Cerebellar cortex (tissue), 1 donor: ENCODE measurements around the gene LZIC.
"Not testable (repeated sequence)": the region's sequence is repeated elsewhere in the genome, so short reads cannot be mapped to it uniquely, and the experiment has no call there.

ENCODE experiments used
- DNase-seq: peaks from one replicate; pipeline ENCODE4 v3.0.0-alpha.2; 2015; ENCODE audit warnings: low spot score

Gene LZIC

DNA sequence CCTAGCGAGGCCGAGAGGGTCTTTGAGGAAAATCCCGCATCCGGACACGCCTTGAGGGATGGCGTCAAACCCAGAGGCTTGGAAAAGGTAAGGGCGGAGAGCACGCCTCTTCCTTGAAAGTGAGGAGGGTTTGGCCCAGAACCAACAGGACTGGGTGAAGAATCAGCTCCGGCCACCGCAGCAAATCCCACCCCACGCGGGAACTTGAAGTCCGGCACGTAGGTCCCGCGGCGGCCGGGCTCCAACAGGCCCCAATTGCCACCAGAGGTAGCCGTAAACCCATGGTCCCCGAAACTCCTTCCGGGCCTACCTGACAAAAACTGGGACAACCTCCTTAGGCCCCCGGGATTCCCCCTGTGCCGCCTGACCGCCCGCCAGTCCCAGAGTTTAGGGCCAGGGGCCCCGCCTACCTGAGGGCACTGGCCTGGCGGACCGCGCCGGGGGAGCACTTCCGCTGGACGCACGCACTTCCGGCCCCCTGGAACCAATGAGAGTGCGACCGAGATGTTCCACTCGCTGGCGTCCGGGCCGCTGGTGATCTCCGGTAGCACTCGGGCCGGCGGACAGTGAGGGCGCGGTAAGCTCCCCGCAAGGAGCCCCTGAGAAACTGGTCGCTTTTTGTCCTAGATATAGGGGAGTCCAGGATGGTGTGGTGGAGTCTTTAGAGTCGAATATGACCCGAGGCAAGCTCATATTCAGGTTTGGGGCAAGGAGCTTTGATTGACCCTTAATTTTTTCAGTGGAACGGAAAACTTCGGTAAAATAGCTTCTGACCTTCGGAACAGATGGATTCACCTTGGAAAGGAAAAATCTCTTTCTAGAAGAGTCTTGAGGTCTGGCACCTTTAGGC lies at the start of gene LZIC, which contains the start of gene NMNAT1:
Gene LZIC, minus strand, starts transcription at position 453 of the 850 bp plus-strand sequence. CDS start 6,772 bp downstream, outside the sequence.
Gene NMNAT1, plus strand, starts transcription at position 537 of the 850 bp plus-strand sequence. CDS start 28,599 bp downstream, outside the sequence.
- DNase-seq = peak; percentile 93

DNA sequence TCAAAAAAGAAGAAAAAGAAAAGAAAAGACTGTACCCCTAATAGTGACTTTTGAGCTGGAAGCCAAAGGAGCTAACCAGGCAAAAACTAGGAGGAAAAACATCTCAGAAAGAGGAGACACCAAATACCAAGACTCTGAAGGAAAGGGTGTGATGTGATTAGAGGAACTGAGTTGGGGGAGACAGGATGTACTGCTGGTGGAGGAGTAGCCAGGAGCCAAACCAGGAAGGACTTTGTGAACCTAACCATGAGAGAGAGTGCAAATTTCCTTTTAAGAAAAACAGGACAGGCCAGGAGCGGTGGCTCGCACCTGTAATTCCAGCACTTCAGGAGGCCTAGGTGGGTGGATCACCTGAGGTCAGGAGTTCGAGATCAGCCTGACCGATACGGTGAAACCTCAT lies 49.7 kb upstream of the LZIC start:
- DNase-seq = no peak

DNA sequence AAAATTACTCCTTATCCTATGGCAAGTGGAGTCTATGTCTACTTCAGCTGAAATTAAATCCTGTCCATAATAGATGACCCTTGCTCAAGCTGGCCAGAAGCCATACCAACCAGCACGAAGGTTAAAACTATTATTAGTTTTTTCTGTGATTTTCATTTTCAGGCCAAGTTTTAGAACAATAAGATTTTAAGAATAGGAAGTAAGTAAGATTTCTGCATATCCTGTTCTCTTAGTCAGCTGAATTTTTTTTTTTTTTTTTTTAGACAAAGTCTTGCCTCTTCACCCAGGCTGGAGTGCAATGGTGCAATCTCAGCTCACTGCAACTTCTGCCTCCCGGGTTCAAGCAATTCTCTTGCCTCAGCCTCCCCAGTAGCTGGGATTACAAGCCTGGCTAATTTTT lies 47.8 kb upstream of the LZIC start:
- no peak for DNase-seq

DNA sequence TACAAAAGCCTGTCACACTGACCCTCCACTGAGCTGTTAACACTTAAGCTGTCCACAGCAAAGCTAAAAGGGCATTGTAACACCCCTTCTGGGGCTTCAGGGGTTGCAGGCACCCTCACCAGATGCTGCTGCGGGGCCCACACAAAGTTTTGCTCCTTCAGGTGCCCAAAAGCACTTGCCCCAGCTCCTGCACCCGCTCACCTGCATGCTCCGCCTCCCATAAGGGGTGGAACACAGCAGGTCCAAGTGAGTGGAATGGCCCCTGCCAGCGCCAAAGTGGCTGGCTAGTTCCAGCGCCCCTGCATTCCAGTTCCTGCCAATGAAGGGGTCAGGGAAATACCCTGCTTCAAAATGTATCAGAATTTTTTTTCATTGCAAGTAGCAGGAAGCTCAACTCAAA lies 46.6 kb upstream of the LZIC start:
- no peak for DNase-seq

DNA sequence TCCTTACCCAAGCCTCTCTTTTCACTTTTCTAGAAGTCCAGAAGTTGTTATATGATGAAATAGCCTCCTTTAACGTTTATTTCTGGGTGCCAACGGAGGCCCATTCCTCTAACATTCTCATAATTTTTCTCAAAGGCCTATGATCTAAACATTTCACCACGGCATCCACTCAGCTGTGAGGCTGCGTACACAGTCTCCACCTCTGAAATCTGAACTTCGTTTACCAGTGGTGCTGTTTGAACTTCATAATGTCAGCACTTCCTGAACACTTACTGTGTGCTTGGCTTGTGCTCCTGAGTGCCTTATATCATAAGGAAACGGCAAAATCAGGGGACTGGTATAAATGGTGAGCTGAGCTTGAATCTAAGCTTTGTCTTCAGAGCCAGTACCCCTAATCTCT lies 41.8 kb upstream of the LZIC start:
- DNase-seq = no peak

DNA sequence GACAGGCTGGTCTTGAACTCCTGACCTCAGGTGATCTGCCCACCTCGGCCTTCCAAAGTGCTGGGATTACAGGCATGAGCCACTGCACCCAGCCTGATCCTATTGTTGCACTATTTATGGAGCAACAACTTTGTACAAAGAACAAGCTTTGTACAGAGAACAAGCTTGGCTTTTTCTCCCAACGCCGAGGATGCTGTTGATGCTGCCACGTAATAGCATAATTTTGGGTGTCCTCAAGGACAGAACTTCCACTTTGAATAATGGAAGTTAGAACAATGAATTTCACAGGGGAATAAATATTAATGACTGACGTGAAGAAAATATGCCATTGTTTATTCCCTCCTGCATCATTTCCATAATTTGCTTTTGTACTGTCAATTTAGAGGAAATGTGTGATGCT lies 41.1 kb upstream of the LZIC start:
- DNase-seq = no peak

DNA sequence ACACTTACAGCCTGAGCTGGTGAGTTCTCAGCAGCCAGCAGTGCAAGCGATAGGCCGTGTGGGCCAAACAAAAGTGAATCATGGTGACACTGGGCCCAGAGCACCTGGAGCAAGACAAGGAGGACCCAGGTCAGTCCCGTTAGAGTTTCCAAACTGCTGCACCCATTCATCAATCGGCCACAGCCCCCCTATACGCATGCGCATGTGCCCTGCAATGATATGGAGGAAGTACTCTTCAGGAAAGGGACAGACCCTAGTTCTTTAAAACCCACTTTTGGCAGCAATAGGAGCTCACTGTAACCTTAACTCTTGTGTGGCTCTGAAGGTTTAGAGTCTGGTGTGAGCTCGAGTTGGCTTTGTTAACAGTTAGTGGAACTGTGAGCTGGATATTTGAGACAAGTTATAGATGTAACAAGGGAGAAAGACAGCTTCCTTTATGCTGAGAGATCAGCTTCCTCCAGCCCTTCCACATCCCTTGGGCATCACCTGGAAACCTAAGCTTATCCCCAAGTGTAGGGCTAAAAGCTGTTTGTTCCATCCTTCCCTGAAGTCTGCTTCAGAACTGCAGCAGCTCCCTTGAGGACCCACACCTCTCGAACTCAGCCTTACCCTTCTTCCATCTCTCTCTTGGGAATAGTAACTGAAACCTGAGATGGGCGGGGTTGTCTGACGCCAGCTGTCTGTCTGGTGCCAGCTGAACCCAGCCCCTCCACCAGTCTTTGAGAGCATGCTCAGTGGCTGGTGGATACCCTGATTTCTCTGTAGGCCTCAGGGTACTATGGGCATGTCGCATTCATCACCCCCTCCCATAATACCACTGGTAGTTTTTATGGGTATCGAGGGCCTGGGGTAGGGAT lies 17.7 kb upstream of the LZIC start:
- peak; percentile 31 for DNase-seq

DNA sequence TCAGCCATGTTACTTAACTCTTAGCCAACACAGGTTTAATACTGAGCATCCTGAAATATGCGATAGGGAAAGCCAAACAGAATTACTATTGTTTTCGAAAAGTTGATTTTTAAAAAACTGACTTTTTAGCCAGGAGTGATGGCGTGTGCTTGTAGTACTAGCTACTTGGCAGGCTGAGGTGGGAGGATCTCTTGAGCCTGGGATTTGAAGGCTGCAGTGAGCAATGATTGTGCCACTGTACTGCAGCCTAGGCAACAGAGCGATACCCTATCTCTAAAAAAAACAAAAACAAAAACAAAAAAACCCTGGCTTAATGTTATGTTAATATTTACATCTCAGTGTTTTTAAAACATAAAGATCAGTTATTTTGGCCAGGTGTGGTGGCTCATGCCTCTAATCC lies 16.8 kb upstream of the LZIC start:
- no peak for DNase-seq

DNA sequence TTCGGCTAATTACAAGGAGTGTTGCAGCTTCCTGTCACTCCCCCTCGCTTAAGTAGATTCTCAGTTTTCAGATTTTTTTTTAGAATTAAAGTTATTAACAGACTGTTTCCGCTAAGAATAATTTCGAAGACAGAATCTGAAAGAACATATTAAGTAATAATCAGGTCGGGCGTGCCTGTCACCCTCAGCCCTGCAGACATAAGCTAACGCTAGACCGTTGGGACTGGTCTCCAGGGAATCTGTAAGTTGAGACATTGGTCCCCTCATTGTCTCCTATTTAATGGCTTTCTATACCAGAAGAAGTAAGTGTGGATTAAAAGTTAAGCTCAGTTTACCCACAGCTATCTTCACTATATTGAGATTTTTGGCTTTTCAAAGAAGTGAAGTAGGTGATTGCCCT lies 14.5 kb upstream of the LZIC start:
- no peak for DNase-seq

DNA sequence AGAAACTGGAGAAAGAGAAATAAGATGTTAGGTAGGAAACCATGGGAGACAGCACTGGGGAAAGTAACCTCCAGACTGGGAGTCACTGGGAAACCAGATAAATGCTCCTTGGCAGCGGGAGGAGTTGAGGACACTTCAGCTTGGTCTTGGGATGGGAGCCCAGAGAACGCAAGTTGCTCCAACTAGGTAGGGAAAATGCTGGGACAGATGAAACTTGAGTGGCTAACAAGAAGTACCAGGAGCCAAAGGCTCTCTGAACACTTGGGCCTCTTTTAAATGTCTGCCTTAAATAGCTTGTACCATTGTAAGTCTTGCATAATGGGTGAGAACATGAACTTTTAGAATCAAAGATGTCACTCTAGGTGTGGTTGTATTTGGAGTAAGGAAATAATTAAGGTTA lies 3.1 kb upstream of the LZIC start:
- DNase-seq = no peak

DNA sequence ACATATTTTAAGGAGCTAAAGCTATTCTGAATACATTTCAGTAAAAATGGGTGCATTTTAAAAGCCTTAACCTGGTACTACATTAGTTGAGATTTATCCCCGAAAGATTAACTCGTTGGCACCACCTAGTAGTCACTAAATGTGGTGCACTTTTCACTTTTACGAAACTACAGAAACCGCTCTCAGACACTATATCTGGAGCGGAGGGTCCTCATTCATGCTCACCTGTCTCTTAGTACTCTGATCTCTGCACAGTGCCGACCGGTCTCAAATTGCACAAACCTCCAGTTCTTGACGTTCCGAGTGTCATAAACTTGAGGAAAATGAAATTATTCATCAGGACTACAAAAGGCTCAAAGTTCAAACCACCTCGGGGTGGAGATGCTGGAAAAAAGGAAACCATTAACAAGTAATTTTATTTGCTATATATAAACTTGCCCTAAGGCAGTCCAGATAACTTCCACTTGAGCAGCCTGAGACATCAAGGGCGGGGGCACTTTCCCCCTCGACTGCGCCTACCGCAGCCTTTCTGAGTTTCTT lies 722 bp downstream of the LZIC start:
- DNase-seq = peak; percentile 69

DNA sequence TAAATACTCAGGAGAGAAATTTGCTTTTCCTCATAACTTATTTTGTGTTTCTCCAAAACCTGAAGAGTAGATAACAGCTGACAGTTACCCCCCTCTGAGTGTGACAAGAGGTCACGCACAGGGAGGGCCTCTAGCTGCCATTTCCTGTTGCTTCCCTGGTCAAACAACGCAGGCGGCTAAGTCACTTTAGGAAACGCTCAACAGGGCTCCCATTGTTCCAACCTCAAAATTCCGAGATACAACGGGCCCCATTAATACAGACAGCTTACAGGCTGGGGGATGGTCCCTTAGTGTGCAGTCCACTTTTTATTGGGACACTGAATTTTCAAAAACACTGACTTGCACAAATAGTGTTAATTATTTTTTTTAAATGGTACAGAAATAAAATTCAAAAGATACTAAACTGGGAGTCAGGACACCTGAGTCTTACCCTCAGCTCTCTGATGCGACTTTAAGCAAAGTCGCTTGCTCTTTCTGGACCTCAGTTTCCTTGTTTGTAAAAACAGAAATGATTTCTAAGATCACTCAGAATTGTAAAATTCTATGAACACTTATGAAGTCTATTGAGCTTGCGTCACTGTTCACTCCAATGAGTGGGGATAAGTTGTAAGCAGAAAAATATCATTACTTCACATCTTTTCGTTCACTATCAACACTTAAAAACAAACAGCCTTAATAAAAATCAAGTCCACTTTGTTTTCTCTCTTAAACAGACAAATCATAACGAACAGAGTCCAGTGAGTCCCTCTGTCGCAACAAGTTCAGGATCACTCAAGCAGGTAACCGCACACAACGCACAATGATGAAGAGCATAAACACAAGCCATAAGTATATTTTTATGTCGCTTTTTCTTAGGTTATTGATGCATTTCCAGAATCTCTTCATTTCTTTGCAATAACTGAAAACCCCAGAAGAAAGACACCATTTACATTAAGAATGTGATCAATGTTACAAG lies 13.5 kb downstream of the LZIC start:
- DNase-seq = no peak

DNA sequence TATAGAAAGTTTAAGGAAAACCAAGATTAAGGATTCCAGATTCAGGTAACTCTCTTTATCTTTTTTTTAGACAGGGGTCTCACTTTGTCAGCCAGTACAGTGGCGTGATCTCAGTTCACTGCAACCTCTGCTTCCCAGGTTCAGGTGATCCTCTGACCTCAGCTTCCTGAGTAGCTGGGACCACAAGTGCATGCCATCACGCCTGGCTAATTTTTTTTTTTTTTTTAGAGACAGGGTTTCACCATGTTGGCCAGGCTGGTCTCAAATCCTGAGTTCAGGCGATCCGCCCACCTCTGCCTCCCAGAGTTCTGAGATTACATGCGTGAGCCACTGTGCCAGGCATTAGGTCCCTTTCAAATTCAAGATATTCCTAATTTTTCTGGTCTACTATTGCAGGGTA lies 15.9 kb downstream of the LZIC start:
- peak; percentile 74 for DNase-seq

DNA sequence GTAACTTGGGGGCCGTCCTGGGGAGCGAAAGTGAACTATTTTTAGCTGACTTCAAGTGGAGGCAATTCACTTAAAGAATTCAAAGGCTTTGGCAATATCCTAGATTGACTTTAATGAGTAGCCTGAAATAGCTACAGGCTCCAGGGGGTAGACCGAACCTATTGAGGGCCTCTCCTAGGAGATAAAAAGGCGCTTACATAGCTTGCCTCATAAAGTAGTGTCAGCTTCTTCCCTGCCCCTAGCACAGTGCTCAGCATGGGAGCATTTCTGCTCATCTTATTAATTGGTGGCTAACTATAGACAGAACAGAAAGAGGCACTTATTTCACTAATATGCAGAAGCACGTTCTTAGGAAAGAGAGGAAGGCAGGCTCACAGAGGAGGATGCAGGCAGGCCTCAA lies 20.8 kb downstream of the LZIC start:
- DNase-seq = peak; percentile 92

DNA sequence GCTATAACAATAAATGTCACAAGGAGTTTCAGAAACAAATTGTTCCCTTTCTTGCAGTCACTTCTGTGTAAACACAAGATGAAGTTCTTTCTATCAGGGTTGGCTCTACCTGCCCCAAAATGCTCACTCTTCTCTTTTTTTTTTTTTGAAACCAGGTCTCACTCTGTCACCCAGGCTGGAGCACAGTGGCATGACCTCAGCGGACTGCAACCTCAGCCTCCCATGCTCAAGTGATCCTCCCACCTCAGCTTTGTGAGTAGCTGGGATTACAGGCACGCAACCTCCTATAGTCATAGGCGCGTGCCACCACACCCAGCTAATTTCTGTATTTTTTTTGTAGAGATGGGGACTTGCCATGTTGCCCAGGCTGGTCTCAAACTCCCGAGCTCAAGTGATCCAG lies 22.6 kb downstream of the LZIC start:
- no peak for DNase-seq

DNA sequence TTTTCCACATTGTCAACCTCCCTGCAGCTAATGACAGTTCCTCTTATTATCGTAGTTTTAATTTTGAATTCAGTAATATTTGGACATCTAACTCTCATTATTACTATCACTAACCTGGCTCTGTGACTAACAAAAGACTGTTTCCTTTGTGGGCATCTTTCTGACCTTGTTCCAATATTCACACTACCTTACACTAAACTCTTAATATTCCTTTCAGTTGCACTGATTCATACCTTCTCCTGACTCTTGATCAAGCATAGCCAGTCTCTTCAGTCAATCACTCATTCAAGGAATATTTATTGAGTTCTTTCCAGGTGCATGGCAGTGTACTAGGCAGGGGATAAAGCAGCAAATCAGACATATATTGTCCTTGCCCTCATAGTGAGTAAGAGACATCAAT lies 25.3 kb downstream of the LZIC start:
- no peak for DNase-seq

DNA sequence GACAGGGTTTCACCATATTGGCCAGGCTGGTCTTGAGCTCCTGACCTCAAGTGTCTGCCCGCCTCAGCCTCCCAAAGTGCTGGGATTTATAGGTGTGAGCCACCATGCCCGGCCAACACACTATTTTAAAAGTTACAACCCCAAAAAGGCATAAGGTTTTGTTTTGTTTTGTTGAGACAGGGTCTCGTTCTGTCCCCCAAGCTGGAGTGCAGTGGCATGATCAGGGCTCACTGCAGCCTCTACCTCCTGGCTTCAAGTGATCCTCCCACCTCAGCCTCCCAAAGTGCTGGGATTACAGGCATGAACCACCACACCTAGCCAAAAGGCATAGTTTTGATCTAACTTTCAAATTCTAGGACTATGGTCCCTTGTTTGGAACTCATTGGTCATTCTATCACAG lies 25.7 kb downstream of the LZIC start:
- not testable (repeated sequence) for DNase-seq

DNA sequence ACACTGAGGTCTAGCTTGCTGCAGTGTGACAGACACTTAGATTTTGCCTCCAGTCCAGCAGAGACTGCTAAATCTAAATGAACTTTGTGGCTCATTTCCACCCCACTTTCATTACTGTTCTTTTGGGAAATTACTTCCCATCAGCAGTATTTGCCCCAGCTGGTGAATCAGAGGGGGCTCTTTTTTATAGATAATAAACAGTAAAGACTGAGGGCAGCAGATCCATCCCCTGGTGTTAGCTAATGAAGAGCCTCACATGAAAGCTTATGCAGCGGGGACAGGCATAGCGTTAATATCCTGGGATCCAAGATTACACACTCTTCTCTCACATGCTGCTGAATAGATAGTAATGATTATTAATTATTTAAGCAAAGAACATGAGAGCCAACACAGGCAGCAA lies 26.7 kb downstream of the LZIC start:
- peak; percentile 51 for DNase-seq

DNA sequence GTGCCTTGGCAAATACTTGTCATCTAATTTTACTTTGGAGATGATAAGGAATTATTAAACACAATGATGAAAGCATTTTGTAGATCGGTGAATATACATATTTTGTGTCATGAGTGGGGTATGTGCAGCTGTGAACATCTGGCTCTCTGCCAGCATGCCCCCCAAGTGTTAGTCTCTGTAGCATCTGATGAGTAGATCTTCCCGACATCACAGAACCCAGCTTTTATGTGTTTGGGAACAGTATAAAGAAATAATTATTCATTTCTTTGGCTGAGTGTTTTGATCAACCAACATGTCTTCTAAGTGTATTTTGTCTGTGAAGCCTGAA lies 28.6 kb downstream of the LZIC start:
- no peak for DNase-seq

DNA sequence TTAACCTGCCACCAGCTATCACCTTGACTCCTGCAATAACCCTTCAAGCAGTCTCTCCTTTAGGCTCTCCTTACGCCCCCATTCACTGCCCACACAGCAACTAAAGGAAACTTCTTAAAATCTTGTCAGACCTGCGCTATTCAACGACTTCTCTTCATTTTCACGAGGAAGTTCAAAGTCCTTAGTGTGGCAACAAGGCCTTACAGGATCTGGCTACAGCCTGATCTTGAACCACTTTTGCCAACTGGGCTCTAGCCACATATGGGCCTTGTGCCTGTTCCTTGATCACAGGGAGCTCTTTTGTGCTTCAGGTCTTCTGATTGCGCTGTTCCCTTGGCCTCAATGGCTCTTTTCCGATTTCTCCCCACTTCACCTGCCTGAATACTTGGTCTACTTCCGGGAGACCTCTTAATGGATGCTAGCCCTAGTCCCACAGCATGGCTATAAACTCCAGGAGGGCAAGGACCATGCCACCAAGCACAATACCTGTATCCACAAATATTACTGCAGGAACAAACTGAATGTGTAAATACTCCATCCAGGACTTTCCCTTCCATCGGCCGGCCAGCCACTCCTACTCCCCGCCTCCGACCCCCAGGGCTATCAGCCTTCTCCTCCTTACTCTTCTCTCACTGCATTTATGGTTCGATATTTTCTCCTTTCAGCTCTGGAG lies 30.8 kb downstream of the LZIC start:
- no peak for DNase-seq
